ENCODE measurements around the gene CHIC2. TPM values are rescaled to one million over a fixed set of nuclear protein-coding genes. Genes with fewer than 3 reads are reported as not detected.

Gene CHIC2
- total RNA-seq, 1 experiment from 2014 or later, result 18.3 TPM

Other genes starting within 250 kb of the CHIC2 start
- gene GSX2, start 35.6 kb upstream of the CHIC2 start, total RNA-seq (2014; rRNA removed; shearing (Covaris generic)), result not detected in 2 replicates
- gene PDGFRA, start 164.7 kb upstream of the CHIC2 start, total RNA-seq (2014; rRNA removed; shearing (Covaris generic)), result 1.5 and 2.2 TPM in 2 replicates